Memory B cell (primary cell): ENCODE data around the gene PZP.
"Not testable (repeated sequence)": the region's sequence is repeated elsewhere in the genome, so short reads cannot be mapped to it uniquely, and the experiment has no call there.

Source experiments
- ATAC-seq: fragments of 150-1000 bp; cut with Tn5 transposase; 2 replicates; pipeline ENCODE4 v1.10.0; 2021; ENCODE audit warnings: low read depth, mild to moderate bottlenecking, moderate library complexity
- DNase-seq, 2 donors: peaks; one replicate each; pipeline ENCODE4 v3.0.0; 2022; ENCODE audit warnings: low spot score in 2 of 2
- H3K27ac Mint-ChIP-seq: one replicate; pipeline ENCODE4 v1.8.0; 2022; ENCODE audit warnings: mild to moderate bottlenecking, moderate library complexity, mixed read lengths
- H3K27me3 Mint-ChIP-seq: one replicate; pipeline ENCODE4 v1.8.0; 2022; ENCODE audit warnings: mixed read lengths
- H3K36me3 Mint-ChIP-seq: one replicate; pipeline ENCODE4 v1.8.0; 2022; ENCODE audit warnings: mild to moderate bottlenecking, mixed read lengths
- H3K4me1 Mint-ChIP-seq: one replicate; pipeline ENCODE4 v1.8.0; 2022; ENCODE audit warnings: mixed read lengths
- H3K4me3 Mint-ChIP-seq: one replicate; pipeline ENCODE4 v1.8.0; 2022; ENCODE audit warnings: mild to moderate bottlenecking, moderate library complexity, mixed read lengths
- H3K9me3 Mint-ChIP-seq: one replicate; pipeline ENCODE4 v1.8.0; 2022; ENCODE audit warnings: mixed read lengths

The PZP gene

GRCh38 chr12:9235519-9235918, 27.3 kb upstream of the PZP start:
- peaks cover 13% of the 10 kb centered on the region for H3K27me3 Mint-ChIP-seq

GRCh38 chr12:9227950-9228349, 19.8 kb upstream of the PZP start:
- no peak overlapping the region for H3K27ac Mint-ChIP-seq
- no peak overlapping the region for H3K4me3 Mint-ChIP-seq
- H3K36me3 Mint-ChIP-seq, result peaks cover 1% of the 10 kb centered on the region
- H3K9me3 Mint-ChIP-seq, result peaks cover 2% of the 10 kb centered on the region
- DNase-seq (no peak), ATAC-seq (no peak)
- no peaks in the 10 kb centered on the region for H3K4me1 Mint-ChIP-seq
- peaks cover 15% of the 10 kb centered on the region for H3K27me3 Mint-ChIP-seq

More at GRCh38 chr12:9235519-9235918, 27.3 kb upstream of the PZP start:
- Mint-ChIP-seq H3K27ac (no peak overlapping the region), H3K4me3 (no peak overlapping the region), H3K36me3 (peaks cover 2% of the 10 kb centered on the region), H3K4me1 (peaks cover 4% of the 10 kb centered on the region), H3K9me3 (no peaks in the 10 kb centered on the region)
- no peak for DNase-seq
- ATAC-seq, result no peak

DNA sequence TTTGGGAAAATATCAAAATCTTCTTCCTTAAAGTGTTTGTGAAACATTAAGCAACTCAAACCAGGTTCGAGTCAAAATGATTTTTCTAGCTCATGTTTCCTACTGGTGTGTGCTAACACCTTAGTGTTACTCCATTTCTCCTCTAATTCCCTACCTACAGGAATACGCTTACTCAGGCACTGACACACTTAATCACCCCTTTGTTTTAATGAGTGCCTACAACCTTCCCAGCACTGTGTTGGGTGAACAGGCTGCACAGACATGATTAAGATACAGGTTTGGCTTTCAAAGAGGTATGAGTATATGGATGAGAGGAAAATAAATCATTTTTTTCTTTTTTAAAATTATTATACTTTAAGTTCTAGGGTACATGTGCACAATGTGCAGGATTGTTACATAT, 15.6 kb upstream of the PZP start:
- DNase-seq (no peak), ATAC-seq (no peak)
- no peak overlapping the region for H3K27ac Mint-ChIP-seq
- H3K9me3 Mint-ChIP-seq, result peaks cover 2% of the 10 kb centered on the region
- no peaks in the 10 kb centered on the region for H3K4me1 Mint-ChIP-seq
- peaks cover 19% of the 10 kb centered on the region for H3K27me3 Mint-ChIP-seq
- H3K4me3 Mint-ChIP-seq, result no peak overlapping the region
- peaks cover 1% of the 10 kb centered on the region for H3K36me3 Mint-ChIP-seq

- ATAC-seq (no peak), DNase-seq (no peak)
- Mint-ChIP-seq H3K9me3 (peaks cover 2% of the 10 kb centered on the region), H3K4me1 (no peaks in the 10 kb centered on the region), H3K27me3 (peaks cover 14% of the 10 kb centered on the region), H3K36me3 (peaks cover 1% of the 10 kb centered on the region), H3K27ac (no peak overlapping the region), H3K4me3 (no peak overlapping the region)
Observed at GRCh38 chr12:9221483-9221882, 13.3 kb upstream of the PZP start.

DNA sequence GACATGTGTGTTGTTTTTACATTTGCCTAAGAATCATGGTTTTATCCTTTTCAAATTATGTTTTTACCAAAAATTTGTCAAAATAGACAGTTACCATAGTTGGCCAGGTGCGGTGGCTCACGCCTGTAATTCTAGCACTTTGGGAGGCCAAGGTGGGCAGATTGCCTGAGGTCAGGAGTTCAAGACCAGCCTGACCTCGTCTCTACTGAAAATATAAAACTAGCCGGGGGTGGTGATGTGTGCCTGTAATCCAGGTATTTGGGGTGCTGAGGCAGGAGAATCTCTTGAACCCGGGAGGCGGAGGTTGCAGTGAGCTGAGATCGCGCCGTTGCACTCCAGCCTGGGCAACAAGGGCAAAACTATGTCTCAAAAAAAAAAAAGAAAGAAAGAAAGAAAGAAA, 12.8 kb upstream of the PZP start:
- H3K9me3 Mint-ChIP-seq, H3K4me3 Mint-ChIP-seq, DNase-seq, H3K27ac Mint-ChIP-seq, H3K4me1 Mint-ChIP-seq, H3K36me3 Mint-ChIP-seq, ATAC-seq: not testable (repeated sequence)
- H3K27me3 Mint-ChIP-seq, result peaks cover 14% of the 10 kb centered on the region

GRCh38 chr12:9214534-9214933, 6.3 kb upstream of the PZP start:
- Mint-ChIP-seq H3K27ac (no peak overlapping the region), H3K4me1 (no peaks in the 10 kb centered on the region), H3K27me3 (peaks cover 4% of the 10 kb centered on the region), H3K4me3 (no peak overlapping the region), H3K36me3 (peaks cover 1% of the 10 kb centered on the region), H3K9me3 (peaks cover 3% of the 10 kb centered on the region)
- ATAC-seq, result no peak
- no peak for DNase-seq

DNA sequence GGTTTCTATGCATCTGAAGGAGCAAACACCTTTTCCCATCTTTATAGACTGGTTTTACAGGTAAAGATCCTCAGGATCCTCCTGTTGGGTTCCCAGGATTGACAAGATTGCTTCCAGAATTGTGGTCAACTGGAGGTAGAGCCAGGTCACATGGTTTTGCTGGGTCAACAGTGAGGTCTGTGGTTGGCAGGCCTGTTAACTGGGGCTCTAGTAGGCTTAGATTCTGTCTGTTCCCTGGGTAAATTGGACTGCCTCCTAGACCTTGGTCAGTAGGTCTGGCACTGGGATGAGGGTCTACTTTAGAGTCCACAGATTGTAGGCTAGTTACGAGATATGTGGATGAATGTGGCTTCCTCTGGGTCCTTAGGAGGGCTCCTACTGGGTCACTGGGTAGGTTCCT, 3.5 kb upstream of the PZP start:
- H3K4me1 Mint-ChIP-seq, result no peaks in the 10 kb centered on the region
- no peak overlapping the region for H3K4me3 Mint-ChIP-seq
- H3K27ac Mint-ChIP-seq, result no peak overlapping the region
- DNase-seq (no peak), ATAC-seq (no peak)
- H3K9me3 Mint-ChIP-seq, result peaks cover 3% of the 10 kb centered on the region
- peaks cover 1% of the 10 kb centered on the region for H3K27me3 Mint-ChIP-seq
- H3K36me3 Mint-ChIP-seq, result peaks cover 1% of the 10 kb centered on the region

- Mint-ChIP-seq H3K27ac (no peak overlapping the region), H3K4me1 (no peaks in the 10 kb centered on the region), H3K36me3 (no peaks in the 10 kb centered on the region), H3K4me3 (no peak overlapping the region), H3K27me3 (peaks cover 1% of the 10 kb centered on the region), H3K9me3 (no peaks in the 10 kb centered on the region)
- no peak for DNase-seq
- no peak for ATAC-seq
Observed at GRCh38 chr12:9204380-9204779, 3.8 kb downstream of the PZP start.

GRCh38 chr12:9198012-9198411, 10.2 kb downstream of the PZP start:
- H3K27me3 Mint-ChIP-seq, result peaks cover 2% of the 10 kb centered on the region
- no peak for ATAC-seq
- no peaks in the 10 kb centered on the region for H3K4me1 Mint-ChIP-seq
- H3K9me3 Mint-ChIP-seq, result peaks cover 4% of the 10 kb centered on the region
- no peak for DNase-seq
- H3K36me3 Mint-ChIP-seq, result no peaks in the 10 kb centered on the region
- H3K4me3 Mint-ChIP-seq, result no peak overlapping the region
- no peak overlapping the region for H3K27ac Mint-ChIP-seq

GRCh38 chr12:9184276-9184675, 23.9 kb downstream of the PZP start:
- Mint-ChIP-seq H3K9me3 (peaks cover 4% of the 10 kb centered on the region), H3K4me1 (no peaks in the 10 kb centered on the region), H3K36me3 (peaks cover 4% of the 10 kb centered on the region), H3K27me3 (peaks cover 13% of the 10 kb centered on the region), H3K27ac (no peak overlapping the region), H3K4me3 (no peak overlapping the region)
- DNase-seq, result no peak
- no peak for ATAC-seq

DNA sequence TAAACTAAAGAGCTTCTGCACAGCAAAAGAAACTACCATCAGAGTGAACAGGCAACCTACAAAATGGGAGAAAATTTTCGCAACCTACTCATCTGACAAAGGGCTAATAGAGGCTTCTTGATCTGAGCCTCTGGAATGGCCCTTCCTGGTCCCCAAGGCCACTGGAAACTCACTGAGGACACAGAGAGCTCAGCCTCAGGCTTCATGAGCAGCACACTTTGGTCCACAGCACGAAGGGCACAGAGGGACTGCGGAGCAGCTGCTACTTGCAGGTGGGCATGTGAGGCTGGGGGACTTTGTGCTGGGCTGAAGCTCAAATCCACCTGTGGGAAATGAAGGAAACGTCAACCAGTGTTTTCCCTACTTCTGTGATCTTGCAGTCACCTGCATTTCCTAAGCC, 27.4 kb downstream of the PZP start:
- Mint-ChIP-seq H3K36me3 (peaks cover 4% of the 10 kb centered on the region), H3K4me1 (no peaks in the 10 kb centered on the region), H3K27me3 (peaks cover 10% of the 10 kb centered on the region), H3K4me3 (no peak overlapping the region), H3K9me3 (no peaks in the 10 kb centered on the region), H3K27ac (no peak overlapping the region)
- no peak for ATAC-seq
- no peak for DNase-seq

- DNase-seq (no peak), ATAC-seq (no peak)
- H3K27me3 Mint-ChIP-seq, result peaks cover 10% of the 10 kb centered on the region
- no peaks in the 10 kb centered on the region for H3K9me3 Mint-ChIP-seq
- no peak overlapping the region for H3K4me3 Mint-ChIP-seq
- H3K27ac Mint-ChIP-seq, result no peak overlapping the region
- no peaks in the 10 kb centered on the region for H3K36me3 Mint-ChIP-seq
- no peaks in the 10 kb centered on the region for H3K4me1 Mint-ChIP-seq
Observed at GRCh38 chr12:9179781-9180180, 28.4 kb downstream of the PZP start.

DNA sequence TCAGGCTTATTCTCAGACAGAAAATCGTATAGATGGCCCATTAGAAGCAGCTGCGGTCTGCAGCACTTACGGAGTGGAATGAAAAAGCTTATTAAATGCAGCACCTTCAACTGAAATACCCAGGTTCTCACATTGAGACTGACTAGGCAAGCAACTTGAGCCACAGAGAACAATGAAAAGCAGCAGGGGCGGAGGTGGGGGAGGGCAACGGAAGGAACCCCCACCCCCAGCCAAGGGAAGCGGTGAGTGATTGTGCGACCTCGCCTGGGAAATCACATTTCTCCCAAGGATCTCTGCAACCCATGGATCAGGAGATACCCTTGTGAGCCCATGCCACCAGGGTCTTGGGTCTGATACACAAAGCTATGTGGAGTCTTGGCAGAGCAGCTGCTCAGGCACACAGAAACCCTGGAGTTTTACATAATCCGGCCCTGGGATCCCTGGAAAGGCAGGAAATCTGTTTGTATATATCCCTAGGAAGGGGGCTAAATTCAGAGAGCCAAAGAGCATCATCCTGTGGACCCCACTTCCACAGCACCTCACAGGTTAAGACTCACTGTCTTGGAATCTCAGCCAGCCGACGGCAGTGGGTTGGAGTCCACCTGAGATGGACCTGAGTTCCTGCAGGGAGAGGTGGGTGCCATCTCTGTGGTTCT, 38.1 kb downstream of the PZP start:
- Mint-ChIP-seq H3K9me3 (peaks cover 1% of the 10 kb centered on the region), H3K36me3 (no peaks in the 10 kb centered on the region), H3K27ac (no peak overlapping the region), H3K4me1 (no peaks in the 10 kb centered on the region), H3K4me3 (no peak overlapping the region), H3K27me3 (peaks cover 13% of the 10 kb centered on the region)
- DNase-seq, result no peak
- no peak for ATAC-seq

DNA sequence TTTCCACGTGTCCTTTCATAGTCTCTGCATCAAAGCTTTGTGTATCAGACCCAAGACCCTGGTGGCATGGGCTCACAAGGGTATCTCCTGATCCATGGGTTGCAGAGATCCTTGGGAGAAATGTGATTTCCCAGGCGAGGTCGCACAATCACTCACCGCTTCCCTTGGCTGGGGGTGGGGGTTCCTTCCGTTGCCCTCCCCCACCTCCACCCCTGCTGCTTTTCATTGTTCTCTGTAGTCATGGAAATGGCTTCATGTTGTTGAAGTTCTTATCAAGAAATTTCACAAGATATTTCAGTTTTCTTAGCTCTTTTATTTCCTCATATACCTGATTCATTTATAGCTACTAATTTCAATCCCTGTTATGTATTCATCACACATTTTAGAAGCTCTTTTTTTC, 40.9 kb downstream of the PZP start:
- H3K4me3 Mint-ChIP-seq, DNase-seq, ATAC-seq, H3K27ac Mint-ChIP-seq, H3K9me3 Mint-ChIP-seq, H3K4me1 Mint-ChIP-seq, H3K36me3 Mint-ChIP-seq: not testable (repeated sequence)
- H3K27me3 Mint-ChIP-seq, result peaks cover 11% of the 10 kb centered on the region

DNA sequence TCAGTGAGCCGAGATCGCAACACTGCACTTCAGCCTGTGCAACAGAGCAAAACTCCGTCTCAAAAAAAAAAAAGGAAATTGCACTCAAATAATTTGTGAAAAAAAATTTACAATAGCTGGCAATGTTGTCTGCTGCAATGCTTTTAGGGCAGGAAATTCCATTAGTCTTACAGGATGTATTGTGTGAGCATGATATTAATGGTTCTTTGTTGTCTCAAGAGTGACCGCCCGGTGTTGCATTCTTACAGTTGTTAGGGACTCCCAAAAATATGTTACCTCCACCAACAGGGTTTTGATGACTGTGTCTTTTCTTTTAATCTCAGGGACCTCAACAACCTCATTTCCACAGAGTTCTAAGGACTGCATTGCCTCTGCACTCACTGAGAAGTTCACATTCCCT, 44.8 kb downstream of the PZP start:
- Mint-ChIP-seq H3K4me1 (no peaks in the 10 kb centered on the region), H3K27me3 (peaks cover 8% of the 10 kb centered on the region), H3K27ac (no peak overlapping the region), H3K9me3 (no peaks in the 10 kb centered on the region), H3K36me3 (no peaks in the 10 kb centered on the region), H3K4me3 (no peak overlapping the region)
- ATAC-seq, result no peak
- no peak for DNase-seq
